NCI-H524 treated with DMSO at 0.1 percent for 48 hours (cell line): ENCODE measurements around the gene SLC30A10.
"Not testable (repeated sequence)": the region's sequence is repeated elsewhere in the genome, so short reads cannot be mapped to it uniquely, and the experiment has no call there.

Source experiments
- DNase-seq: peaks from one replicate; lab custom pipeline; 2025; lab: John Stamatoyannopoulos, UW

SLC30A10 gene

GRCh38 chr1:219891846-219892245 lies 36.5 kb downstream of the SLC30A10 start:
- not testable (repeated sequence) for DNase-seq

- DNase-seq, result not testable (repeated sequence)
Observed at GRCh38 chr1:219888667-219889066, 39.7 kb downstream of the SLC30A10 start.

GRCh38 chr1:219885680-219886079 lies 42.7 kb downstream of the SLC30A10 start:
- no peak for DNase-seq

- DNase-seq, result no peak
Observed at GRCh38 chr1:219883400-219884332, 44.7 kb downstream of the SLC30A10 start.

GRCh38 chr1:219882755-219883154 lies 45.6 kb downstream of the SLC30A10 start:
- no peak for DNase-seq

- no peak for DNase-seq
Observed at GRCh38 chr1:219882096-219882495, 46.3 kb downstream of the SLC30A10 start.

GRCh38 chr1:219880765-219881457 lies 47.4 kb downstream of the SLC30A10 start:
- no peak for DNase-seq

GRCh38 chr1:219876798-219877209 lies 51.6 kb downstream of the SLC30A10 start:
- no peak for DNase-seq

- DNase-seq, result no peak
Observed at GRCh38 chr1:219875860-219876259, 52.5 kb downstream of the SLC30A10 start.

GRCh38 chr1:219872538-219872937 lies 55.8 kb downstream of the SLC30A10 start:
- not testable (repeated sequence) for DNase-seq

- no peak for DNase-seq
Observed at GRCh38 chr1:219871427-219872057, 56.8 kb downstream of the SLC30A10 start.

- DNase-seq, result not testable (repeated sequence)
Observed at GRCh38 chr1:219868615-219869014, 59.7 kb downstream of the SLC30A10 start.
